Head of caudate nucleus (tissue), 42 donors: ENCODE data around the gene PTGER4.
"Not testable (repeated sequence)": the region's sequence is repeated elsewhere in the genome, so short reads cannot be mapped to it uniquely, and the experiment has no call there.

ENCODE experiments used
- DNase-seq, 42 donors: peaks; one replicate each; pipeline versions ENCODE4 v3.0.0 to v3.0.0-alpha.2; 2020 to 2021; ENCODE audit warnings: mixed read lengths in 7 of 42
- intact Hi-C: fragments of 100-400 bp; cut with DNase I; formaldehyde crosslinking; loops from one replicate; pipeline ENCODE4 v1.15.0; 2022

The PTGER4 gene

DNA sequence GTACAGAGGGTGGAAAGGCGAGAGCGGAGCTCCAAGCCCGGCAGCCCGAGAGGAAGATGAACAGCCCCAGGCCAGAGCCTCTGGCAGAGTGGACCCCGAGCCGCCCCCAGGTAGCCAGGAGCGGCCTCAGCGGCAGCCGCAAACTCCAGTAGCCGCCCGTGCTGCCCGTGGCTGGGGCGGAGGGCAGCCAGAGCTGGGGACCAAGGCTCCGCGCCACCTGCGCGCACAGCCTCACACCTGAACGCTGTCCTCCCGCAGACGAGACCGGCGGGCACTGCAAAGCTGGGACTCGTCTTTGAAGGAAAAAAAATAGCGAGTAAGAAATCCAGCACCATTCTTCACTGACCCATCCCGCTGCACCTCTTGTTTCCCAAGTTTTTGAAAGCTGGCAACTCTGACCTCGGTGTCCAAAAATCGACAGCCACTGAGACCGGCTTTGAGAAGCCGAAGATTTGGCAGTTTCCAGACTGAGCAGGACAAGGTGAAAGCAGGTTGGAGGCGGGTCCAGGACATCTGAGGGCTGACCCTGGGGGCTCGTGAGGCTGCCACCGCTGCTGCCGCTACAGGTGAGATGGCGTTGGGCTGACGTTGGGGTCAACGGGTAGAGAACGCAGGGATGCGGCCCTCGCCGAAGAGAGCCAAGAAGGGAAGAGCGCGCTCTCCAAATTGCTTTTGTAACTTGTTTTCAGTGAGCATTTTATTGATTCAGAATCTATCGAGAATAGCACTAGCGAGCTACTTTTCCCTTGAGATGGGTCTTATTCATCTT, at the start of gene PTGER4:
PTGER4 (plus strand) TSS at position 3 of the 769 bp plus-strand sequence. CDS start 1,079 bp downstream, outside the sequence.
- intact Hi-C loops = no loop called here
- DNase-seq = no peak

DNA sequence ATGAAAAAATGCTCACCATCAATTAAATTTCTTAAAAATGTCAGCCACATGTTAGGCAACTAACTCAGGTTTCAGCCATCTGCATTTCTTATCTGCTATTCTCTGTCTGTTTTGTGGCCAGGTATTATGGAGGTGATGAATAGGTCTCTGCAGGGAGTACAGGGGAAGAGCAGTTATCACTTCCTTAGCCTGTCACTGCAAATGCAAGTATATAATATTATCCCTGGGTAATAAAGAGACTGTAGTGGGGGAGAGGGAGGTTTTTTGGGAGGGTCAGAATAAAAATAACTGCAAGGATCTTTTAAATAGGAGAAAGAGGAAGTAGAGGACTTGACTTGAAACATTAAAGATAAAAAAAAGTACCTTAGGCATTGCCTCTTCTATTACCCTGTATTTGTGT, 49.6 kb upstream of the PTGER4 start:
- intact Hi-C loops = no loop called here
- DNase-seq = no peak

DNA sequence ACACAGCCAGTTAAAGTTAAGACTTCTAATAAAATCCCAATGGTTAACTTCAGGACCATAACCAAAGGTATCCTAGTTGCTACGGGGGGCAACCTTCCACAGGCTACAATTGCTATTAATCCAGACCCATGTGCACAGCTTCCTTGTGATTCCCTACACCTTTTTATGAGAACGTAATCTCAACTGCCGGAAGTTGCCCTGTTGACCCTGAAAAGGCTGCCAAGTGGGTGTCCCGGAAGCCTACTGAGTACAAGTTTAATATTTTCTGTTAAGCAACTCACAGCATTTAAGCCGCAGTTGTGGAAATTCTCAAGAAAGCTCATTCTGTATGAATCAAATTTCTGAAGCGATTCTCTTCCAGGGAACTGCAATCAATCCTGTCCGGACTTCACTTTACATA, 48.5 kb upstream of the PTGER4 start:
- intact Hi-C loops = no loop called here
- DNase-seq = no peak

DNA sequence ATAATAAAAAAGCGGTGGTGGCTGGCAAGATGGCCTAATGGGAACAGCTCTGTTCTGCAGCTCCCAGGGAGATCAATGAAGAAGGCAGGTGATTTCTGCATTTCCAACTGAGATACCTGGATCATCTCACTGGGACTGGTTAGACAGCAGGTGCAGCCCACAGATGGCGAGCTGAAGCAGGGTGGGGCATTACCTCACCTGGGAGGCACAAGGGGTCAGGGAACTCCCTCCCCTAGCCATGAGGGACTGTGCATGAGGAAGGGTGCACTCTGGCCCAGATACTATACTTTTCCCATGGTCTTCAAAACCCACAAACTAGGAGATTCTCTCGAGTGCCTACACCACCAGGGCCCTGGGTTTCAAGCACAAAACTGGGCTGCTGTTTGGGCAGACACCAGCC, 45.6 kb upstream of the PTGER4 start:
- DNase-seq = no peak
- intact Hi-C loops = no loop called here

DNA sequence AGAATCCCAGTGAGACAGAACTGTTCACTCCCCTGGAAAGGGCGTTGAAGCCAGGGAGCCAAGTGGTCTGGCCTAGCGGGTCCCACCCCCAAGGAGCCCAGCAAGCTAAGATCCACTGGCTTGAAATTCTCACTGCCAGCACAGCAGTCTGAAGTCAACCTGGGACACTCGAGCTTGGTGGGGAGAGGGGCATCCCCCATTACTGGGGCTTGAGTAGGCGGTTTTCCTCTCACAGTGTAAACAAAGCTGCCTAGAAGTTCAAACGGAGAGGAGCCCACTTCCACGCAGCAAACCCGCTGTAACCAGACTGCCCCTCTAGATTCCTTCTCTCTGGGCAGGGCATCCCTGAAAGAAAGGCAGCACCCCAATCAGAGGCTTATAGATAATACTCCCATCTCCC, 45.1 kb upstream of the PTGER4 start:
- intact Hi-C loops = no loop called here
- no peak for DNase-seq

DNA sequence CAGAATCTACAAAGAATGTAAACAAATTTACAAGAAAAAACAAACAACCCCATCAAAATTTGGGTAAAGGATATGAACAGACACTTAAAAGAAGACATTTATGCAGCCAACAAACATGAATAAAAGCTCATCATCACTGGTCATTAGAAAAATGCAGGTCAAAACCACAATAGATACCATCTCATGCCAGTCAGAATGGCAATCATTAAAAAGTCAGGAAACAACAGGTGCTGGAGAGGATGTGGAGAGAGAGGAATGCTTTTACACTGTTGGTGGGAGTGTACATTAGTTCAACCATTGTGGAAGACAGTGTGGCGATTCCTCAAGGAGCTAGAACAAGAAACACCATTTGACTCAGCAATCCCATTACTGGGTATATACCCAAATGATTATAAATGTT, 40.2 kb upstream of the PTGER4 start:
- intact Hi-C loops, DNase-seq: not testable (repeated sequence)

DNA sequence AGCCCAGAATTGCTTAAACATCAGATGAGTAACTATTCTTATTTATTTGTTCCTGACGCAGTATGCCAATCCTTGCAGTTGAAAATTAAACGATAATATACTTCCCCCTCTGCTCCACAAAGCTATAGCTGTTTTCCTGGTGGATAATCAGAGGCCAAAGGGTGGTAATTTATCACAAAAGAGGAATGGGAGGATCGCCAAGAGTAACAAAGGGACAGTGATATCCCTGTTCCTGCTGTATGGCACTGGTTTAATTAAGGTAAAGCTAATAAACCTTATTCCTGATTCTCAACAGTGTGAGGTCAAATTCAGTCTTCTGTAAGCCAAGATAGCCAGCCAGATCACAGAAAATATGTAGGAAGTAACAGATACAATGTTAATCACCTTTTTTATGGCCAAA, 33.4 kb upstream of the PTGER4 start:
- intact Hi-C loops = no loop called here
- DNase-seq = no peak

DNA sequence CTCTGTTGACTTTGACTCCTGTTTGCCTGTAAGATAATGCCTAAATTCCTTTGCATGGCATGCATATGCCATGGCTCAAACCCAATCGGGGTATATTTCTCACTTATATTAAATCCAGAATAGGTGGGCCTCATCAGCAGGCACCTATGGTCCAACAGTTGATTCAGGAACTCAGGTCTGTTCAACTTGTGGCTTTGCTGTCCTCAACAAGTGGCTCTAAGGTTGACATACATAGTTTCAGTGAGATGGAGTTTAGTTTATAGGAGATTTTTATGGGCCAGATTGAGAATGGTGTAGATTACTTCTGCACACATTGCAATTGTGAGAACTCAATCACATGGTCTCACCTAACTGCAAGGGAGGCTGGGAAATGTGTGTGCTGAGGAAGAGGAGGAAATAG, 31.6 kb upstream of the PTGER4 start:
- intact Hi-C loops = no loop called here
- DNase-seq = no peak

DNA sequence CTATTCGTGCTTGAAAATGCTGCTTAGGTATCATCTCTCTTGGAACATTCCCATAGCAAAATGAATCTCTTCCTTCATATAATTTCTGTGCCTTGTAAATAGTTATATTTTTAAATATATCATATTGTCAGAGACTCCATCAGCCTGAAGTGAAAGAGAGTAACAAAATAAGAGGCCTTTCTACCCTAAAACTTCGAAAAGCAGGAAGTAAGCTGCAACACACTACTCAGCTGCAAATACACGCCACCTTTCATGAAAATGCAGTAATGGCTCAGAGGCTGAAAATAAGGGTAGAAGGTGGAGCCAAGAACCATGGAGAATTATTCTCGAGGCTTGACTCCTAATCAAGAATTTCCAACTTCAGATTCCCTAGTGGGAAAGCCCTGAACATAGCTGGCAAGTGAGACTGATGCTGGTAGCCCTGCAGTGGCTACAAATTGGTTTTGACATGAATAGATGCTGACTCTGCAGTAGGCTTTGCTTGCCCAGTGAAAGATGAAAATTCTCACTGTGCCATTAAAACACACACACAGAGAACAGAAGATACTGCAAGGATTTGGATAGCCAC, 30.2 kb upstream of the PTGER4 start:
- intact Hi-C loops = no loop called here
- no peak for DNase-seq

DNA sequence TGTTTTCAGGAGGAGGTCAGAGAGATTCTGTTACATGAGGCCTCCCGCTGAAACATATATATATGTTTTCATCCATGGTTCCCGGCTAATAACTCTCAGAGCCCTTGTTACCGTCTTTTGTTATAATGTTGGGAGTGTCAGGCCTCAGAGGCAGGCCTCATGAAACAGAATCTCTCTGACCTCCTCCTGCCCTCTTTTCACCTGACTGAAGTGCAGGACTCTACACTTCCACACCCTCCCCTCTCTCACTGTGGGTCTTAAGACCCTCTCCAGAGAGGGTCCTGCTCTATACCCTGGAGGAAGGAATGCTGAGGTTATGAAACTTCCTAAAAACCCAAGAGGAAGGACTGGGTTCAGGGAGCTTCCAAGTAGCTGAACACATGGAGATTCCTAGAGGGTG, 28.5 kb upstream of the PTGER4 start:
- no peak for DNase-seq
- intact Hi-C loops = no loop called here

DNA sequence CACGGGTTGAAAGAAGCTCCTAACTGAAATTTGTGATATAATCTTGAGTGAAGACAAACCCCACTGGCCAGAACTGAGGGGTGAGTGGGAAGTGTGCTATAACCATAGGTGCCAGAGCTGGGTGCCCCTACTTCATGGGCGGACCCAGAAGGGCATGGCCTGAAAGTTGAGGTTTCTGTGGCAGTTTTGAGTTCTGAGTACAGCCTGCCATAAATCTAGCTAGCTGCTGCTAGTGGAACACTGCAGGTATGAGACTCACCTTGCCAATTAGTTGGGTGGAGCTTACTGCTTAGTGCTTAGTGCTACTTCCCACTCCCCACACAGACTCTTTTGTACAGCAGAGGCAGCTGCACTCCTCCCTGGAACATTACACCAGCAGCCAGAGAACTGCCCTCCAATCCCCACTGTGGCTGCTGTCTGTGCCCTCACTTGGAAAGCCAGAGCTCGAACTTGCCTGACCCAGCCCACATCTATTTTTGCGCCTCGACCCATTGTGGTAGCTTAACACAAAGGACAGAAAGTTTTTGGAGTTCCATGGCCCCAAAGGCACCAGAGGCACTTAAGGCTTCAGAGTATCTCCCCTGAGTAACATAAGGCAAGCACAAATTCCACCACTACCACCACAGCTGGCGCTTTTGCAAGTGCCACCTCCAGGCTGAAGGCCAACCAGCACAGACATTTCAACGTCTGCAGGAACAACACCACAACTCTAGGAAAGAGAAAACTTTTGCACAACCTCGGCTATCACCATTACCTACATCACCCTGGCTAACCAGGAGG, 27.1 kb upstream of the PTGER4 start:
- intact Hi-C loops = no loop called here
- no peak for DNase-seq

DNA sequence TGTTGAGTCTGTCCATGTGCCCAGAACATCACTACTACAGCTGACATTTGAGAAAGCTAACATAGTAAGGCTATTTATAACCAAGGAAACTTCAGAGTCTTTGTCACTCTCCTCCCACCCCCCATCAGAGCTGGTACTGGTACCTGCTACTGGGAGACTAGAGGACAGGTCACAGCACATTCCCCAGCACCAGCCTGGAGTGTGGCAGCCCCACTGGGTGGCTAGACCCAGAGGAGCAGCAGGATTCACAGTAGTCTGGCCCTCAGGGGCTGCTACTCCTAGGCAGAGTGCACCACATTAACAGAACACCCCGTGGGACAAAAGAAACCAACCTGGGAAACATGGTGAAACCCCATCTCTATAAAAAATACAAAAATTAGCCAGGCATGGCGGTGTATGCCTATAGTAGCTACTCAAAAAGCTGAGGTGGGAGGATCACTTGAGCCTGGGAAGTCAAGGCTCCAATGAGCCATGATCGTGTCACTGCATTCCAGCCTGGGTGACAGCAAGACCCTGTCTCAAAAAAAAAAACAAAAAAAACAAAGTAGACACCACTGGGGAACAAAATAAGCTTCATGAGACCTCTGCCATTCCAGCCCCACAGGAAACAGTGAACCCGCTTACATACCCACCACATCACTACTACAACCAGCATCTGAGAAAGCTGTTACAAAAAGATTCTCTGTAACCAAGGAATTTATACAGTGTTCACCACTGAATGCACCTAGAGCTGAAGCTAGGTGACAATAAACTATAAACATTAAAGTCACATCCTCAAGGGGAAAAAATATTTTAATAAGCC, 26.3 kb upstream of the PTGER4 start:
- intact Hi-C loops = no loop called here

DNA sequence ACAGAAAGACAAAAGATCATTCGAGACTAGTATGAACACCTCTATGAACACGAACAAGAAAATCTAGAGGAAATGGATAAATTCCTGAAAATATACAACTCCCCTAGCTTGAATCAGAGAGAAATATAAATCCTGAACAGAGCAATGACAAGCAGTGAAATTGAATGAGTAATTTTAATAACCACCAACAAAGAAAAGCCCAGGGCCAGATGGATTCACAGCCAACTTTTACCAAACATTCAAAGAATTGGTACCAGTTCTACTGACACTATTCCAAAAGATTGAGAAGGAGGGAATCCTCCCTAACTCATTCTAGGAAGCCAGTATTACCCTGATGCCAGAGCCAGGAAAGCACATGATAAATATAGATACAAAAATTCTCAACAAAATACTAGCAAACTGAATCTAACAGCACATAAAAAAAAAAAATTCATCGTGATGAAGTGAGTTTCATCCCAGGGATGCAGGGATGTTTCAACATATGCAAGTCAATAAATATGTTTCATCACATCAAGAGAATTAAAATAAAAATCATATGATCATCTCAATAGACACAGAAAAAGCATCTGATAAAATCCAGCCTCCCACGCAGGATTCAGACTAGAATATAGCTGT, 25.2 kb upstream of the PTGER4 start:
- peak in 1 of 42 donors; percentile 14 for DNase-seq
- intact Hi-C loops = no loop called here

More for the DNA sequence above, 26.3 kb upstream of the PTGER4 start:
- no peak for DNase-seq

DNA sequence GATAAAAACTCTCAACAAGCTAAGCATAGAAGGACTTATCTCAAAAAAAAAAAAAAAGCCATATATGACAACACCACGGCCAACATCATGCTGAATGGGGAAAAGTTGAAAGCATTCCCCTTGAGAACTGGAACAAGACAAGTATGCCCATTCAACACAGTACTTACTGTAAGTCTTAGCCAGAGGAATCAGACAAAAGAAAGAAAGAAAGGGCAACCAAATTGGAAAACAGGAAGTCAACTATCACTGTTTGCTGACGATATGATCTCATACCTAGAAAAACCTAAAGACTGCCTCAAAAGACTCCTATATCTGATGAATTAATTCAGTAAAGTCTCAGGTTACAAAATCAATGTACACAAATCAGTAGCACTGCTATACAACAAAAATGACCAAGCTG, 24.6 kb upstream of the PTGER4 start:
- DNase-seq = no peak
- intact Hi-C loops = no loop called here

DNA sequence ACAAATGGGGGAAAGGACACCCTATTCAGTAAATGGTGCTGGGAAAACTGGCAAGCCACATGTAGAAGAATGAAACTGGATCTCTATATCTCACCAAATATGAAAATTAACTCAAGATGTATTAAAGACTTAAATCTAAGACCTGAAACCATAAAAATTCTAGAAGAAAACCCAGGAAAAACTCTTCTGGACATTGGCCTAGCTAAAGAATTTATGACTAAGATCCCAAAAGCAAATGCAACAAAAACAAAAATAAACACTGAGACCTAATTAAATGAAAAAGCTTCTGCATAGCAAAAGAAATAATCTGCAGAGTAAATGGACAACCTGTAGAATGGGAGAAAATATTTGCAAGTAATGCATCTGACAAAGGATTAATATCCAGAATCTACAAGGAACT, 23.6 kb upstream of the PTGER4 start:
- intact Hi-C loops, DNase-seq: not testable (repeated sequence)

DNA sequence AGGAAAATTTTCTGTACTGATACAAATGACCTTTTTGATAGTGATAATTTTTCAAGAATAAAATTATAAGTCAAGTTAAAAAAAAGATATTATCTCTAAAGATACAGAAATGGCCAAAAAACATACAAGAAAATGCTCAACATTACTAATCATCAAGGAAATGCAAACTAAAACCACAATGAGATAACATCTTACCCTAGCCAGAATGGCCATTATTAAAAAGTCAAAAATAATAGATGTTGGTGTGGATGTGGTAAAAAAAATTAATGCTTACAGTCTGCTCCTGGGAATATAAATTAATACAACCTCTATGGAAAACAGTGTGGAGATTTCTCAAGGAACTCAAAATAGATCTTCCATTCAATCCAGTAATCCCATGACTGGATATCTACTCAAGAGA, 22.9 kb upstream of the PTGER4 start:
- intact Hi-C loops = no loop called here

DNA sequence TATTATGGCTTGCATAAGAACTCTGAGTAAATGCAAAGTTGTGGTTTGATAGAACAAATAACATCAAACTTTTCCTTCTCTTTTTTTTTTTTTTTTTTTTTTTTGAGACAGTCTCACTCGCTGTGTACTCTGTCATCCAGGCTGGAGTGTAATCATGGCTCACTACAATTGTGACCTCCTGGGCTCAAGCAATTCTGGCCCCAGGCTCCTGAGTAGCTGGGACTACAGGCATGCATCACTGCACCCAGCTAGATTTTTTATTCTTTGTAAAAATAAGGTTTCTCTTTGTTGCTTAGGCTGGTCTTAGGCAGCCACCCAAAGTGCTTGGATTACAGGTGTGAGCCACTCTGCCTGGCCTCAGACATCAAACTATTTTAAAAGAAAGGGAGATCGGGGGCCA, 19.0 kb upstream of the PTGER4 start:
- DNase-seq = no peak
- intact Hi-C loops = no loop called here

More for the DNA sequence above, 22.9 kb upstream of the PTGER4 start:
- no peak for DNase-seq

DNA sequence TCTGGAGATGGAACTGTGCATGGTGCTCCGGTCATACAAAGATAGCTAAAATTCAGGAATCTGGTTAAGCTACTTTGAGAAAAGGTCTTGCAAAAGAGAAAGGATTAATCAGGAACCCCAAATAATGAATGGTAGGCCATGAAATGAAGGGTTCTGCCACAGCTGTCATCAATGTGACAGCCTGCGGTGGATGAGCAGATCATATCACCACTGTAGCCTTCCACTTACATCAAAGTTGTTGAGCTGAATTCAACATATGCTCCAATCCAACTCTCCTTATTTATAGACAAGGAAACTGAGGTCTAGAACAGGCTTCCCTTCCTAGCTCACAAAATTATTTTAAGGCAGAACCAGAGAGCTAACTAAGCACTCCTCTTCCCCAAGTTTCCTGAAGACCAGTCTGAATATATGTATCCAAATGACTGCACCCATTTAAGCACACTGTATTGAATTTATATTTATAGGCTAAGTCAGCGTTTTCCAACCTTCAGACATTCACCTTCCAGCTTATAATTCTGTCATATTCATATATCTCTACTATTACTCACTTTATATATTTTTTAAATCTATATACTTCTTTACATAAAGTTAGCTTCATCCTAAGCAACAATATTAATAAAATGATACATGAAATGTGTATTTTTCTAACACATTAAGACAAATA, 13.9 kb upstream of the PTGER4 start:
- intact Hi-C loops = no loop called here
- DNase-seq = no peak

DNA sequence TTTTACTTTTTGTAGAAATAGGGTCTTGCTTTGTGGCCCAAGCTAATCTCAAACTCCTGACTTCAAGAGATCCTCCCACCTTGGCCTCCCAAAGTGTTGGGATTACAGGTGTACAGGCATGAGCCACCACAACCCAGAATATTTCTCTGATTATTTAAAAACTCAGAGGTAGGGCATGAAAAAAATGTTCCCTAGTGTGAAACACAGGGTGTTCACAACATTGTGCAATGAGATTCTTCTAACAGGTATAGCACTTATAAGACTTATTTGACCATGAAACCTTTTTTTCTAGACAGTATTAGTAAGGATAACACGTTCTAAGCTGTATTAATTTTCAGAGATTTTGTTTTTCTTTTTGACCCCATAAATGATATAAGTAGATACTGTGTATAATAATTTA, 13.1 kb upstream of the PTGER4 start:
- DNase-seq = no peak
- intact Hi-C loops = no loop called here
